ENCODE results near the gene ANKRD29.

ANKRD29 gene, protein sequence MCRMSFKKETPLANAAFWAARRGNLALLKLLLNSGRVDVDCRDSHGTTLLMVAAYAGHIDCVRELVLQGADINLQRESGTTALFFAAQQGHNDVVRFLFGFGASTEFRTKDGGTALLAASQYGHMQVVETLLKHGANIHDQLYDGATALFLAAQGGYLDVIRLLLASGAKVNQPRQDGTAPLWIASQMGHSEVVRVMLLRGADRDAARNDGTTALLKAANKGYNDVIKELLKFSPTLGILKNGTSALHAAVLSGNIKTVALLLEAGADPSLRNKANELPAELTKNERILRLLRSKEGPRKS

DNA sequence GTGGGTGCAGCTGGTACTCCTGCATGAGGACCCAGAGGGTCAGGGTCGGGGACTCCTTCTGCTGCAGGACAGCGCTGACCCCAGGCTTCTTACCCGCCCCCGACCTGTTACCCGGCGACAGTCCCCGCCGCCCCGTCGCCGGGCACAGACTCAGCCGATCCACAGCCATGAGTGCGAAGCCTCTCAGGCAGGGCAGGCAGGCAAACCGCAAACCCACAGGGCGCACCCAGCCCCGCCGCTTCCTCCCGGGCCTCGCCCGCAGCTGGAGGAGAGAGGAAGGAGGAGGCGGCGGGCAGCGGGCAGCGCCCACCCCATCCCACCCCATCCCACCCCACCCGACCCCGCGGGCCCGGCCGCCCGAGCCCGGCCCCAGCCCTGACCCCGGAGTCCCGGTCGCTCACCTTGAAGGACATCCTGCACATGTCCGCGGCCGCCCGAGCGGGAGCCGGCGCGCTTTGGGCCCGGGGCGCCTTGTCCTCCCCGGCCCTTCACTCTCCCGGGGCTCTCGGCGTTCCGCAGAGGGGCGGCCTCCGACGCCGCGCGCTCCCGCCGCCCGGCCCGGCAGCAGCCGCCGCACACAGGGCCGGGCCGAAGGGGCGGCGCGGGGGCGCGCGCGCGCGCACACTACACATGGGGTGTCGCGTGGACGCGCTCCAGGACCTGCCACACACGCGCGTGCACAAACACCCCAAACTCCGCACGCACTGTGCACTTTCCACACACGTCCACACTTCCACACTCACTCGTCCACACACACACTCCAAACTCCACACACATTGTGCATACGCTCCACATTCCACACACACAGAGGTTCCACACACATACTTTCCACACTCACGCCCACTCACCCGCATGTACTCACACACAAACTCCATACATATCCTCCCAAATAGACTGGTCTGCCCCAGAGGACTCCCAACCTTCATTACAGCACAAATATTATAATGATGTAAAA is at the start of gene ANKRD29:
Gene ANKRD29 (minus strand): TSS at position 603 of the 955 bp plus-strand sequence. CDS start 181 bp downstream, at position 422.
- peak; percentile 40 for DNase-seq

DNA sequence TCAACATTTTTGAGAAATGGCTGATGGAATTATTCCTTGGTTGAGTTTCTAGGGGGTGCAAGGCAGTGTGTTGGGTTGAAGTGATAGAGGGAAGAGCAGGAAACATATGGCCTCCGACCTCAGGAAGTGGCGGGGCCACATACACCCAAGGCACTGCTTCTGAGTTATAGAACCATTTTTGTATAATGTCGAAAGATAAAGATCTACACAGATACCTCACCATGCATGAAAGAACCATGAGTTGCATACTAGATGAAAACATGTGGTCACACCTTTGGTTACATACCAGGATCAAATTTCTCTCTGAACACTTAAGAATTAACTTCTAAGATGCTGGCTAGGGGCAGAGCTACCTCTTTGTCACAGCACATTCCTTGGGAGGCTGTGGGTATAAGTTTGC is 49.7 kb upstream of the ANKRD29 start:
- no peak for DNase-seq

DNA sequence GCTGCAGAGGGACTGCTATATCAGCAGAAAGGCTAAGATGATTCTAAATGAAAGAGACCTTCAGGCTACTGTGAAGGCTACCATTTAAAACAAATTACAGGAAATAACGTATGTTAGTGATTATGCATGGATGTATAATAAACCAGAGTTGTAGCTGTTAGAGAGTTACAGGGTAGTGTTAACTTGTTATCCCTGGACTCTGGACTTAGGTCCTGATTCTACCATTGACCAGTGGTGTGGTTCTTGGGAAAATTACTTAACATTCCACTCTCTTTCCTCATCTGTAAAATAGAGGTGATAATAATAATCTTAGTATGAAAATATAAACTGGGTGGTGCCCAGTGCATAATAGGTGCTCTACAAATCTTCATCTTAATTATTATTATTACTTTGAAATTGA is 48.7 kb upstream of the ANKRD29 start:
- DNase-seq = no peak

DNA sequence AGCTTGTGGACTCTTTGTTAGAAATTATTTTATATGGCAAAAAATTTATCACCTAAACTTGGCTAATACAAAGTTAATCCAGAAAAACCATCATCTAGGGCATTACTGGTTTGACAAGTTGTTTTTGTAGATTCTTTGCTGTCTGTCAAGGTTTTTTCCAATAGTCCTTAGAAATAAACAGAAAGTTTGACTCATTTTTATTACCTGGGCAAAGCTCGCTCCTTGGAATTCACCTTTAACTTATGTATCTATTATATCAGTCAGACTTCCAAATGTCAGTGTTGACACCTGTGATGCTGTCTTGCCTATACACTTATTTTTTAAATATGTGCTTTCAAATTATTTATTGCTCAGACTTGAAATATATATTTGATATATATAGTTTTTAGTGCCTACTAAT is 48.2 kb upstream of the ANKRD29 start:
- DNase-seq = no peak

DNA sequence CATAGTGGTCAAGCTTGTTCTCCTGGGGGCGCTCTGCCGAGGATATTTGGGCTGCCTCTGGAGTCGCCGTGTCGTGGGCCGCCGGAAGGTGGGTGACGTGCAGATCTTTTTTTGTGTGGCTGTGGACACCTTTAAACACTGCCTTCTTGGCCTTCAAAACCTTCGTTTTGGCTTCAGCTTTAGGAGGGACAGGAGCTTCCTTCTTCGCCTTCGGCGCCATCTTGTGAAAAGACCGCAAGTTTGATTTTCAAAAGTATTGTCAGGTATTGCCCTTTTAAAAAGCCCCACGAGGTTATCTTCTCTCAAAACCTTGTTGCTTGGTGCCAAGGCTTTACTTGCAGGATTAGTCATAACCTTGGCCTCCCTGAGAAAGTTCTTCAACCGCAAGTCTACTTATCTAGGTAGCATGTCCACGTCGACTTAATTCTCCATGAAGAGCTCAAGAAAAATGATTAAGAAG is 47.4 kb upstream of the ANKRD29 start:
- DNase-seq = no peak

DNA sequence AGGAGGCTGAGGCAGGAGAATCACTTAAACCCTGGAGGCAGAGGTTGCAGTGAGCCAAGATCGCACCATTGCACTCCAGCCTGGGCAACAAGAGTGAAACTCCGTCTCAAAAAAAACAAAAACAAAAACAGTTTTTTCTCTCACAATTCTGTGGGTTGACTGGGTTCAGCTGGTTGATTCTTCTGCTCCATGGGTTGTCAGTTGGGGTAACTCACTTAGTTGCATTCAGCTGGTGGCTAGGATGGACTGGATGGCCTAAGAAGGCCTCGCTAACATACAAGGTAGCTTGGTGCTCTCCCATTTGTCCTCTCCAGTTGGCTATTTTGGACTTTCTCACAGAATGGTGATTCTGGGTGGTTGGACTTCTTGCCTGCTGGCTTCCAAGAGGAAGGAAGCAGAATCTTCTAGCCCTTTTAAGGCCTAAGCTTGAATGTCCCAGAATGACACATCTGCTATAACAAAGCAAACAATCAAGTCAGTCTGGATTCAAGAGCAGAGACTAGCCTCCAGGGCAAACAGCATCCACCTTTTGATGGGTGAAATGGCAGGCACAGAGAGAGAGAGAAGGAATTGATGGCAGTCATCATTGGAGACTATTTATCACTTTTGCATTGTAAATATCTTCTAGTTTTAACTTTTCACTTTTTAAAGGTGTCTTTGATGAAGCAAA is 44.4 kb upstream of the ANKRD29 start:
- DNase-seq = no peak

DNA sequence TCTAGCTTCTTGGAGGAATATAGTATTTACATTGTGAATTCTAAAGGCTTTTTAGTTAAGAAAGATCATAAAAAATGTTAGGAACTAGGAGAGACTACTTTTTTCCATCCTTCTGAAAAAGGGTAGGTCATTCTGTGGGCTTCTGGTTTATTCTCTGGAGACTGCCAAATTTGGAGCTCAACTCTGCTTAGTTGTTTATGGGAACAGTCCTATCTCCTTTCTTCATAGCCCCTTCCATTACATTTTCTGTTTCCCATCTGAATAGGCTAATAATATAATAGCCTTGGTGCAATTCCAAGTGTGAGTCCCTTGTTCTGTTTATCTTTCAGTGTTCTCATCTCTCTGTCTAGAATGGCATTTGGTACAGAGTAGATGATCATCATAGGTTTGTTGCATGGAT is 42.1 kb upstream of the ANKRD29 start:
- no peak for DNase-seq

DNA sequence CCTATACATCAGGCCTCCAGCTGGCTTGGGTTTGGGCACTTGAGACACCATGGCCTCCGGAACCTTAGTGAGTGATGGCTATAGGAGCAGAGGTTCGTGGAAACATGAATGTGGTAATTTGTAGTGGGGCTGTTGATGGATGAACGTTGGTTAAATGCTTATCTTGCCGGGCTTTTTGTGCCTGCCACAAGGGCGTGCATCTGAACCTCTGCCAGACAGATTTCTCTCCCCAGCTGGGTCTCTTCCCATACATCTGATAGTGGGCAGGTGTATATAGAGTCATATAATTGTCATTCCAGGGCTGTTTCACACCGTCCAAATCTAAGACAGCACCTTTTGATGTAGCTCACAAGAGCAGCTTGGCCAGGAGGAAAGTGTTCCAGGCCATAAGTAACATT is 41.3 kb upstream of the ANKRD29 start:
- no peak for DNase-seq

DNA sequence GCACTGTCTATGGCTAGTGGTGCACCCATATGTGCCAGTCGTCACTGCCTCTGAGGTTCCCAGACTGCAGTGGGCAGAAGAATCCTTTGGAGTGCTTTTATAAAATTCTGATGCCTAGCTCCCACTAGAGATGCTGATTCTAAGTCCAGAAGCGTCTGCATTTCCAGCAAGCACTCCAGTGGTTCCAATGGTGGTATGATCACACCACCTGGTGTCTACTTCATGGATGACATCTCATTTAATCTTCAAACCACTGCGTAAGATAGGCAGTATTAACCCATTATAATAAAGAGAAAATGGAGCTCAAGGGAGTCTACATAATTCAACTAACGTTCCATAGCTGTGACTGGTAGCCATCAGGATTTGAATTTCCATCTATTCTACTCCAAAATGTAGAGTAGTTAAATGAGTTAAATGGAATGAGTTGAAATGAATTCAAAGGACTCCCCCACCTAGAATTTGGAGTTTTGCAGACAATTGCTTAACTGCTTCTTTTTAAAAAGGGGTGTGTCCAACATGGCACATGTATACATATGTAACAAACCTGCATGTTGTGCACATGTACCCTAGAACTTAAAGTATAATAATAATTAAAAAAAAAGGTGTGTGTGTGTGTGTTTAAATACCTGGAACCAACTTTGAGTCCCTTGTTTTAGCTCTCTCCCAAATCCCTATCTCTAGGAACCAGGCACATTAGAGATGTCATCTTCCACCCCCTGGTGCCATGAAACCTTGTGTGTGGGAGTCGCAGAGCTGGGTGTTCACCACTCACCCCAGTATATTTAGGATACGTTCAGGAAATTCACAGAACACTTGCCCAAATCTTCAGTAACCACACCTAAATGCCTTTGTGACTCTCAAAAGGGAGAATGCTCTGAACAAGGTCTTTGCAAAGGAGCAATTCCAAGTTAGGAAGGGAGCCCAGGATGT is 40.6 kb upstream of the ANKRD29 start:
- no peak for DNase-seq

DNA sequence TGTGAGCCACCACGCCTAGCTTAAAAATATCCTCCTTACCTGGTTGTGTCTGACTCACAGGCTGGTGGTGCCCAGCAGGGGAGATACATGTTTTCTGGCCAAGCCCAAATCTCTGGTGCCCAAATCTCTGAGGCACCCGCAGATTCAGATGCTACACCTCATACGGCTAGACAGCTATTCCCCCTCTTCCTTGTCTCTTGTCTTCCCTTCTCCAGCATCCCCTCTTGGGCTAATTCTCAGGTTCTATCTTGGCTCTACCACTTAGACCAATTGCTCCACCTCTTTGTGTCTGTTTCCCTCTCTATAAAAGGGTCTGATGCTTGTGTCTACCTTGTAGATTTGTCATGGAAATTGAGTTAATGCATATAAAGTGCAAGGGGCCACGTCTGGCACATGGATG is 39.9 kb upstream of the ANKRD29 start:
- DNase-seq = no peak

DNA sequence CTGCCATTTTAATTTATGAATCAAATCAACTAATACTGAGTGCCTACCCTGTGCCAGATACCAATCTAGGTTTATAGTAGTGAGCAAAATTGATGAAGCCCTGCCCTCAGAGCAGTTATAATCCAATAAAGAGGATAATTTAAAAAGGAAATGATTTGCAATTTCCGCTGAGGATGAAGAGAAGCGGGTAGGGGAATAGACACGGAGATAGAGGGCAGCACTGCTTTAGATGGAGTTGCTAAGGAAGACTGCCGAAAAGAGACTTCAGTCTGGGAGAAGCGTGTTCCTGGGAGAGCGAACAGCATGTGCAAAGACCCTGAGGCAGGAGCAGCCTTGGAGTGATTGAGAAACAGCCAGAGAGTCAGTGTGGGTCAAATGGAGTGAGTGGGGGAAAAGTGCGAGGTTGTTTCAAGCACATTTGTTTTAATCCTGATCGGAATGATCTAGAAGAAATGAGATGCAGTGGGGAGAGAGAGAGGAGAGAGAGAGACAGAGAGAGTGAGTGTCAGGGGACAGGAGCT is 38.9 kb upstream of the ANKRD29 start:
- DNase-seq = no peak

DNA sequence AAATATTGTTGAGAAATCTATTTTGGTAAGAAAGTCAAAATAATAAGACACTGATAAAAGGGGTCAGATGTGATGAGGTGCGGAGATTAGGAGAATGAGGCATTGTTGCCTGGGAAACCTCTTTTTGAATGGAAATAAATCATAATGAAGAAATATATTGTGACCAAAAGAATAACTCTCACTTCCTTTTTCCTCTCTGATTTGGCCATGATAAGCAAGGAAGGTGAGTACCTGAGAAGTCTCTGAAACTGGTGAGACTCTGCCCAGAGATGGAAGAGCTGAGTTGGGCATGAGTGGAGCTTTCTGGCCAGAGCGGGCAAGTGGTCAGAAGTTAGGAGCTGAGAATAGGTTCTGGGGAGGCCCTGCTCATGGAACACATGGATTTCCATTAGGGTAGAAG is 38.3 kb upstream of the ANKRD29 start:
- DNase-seq = no peak

DNA sequence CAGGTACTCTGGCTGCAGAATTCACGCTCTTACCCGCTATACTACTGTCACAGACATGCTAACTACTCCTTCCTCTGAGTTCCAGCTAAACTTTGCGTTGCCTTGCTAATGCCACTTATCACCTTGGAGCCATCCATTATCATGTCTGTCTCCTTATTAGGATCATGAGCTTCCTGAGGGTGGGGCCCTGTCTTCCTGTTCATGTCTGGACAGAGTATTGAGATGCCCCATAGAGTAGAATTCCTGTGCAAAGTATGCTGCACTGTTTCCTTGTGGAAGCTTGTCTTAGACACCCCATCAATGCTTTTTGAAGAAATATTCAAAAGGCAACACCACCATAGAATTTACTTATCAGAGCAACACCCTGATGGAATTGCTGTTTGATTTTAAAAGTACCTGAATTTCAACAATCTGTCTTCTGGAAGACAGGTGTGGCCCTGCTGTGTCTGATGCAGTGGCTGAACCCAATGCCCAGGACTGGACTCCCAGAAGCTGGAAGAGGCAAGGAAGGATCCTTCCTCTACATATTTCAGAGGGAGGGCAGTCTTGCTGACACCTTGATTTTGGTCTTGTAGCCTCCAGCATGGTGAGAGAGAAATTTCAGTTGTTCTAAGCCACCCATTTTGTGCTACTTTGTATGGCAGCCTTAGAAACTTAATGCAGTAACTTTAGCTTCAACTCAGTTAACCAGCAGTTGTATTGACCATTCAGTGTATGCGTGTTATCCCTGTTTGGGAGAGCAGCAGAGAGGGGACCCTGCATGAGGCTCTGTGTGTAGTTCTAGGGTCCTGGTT is 32.1 kb upstream of the ANKRD29 start:
- DNase-seq = no peak

DNA sequence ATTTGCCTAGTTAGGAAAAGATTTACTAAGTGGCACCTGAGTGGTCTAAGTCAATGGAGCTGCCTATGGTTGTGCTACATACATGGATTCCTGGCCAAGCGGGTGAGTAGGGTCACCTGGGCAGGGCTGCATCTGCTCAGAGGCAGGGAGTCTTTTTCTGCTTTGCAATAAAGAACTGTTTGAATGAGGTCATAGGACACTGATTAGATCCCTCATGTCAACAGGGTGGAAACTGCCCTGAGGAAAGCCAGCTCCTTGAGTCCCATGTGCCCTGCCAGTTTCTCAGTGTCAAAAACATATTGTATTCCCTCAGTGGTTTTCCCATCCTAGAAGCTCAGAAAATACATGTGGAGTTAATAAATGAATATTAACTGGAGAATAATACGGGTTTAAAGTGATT is 31.1 kb upstream of the ANKRD29 start:
- no peak for DNase-seq

DNA sequence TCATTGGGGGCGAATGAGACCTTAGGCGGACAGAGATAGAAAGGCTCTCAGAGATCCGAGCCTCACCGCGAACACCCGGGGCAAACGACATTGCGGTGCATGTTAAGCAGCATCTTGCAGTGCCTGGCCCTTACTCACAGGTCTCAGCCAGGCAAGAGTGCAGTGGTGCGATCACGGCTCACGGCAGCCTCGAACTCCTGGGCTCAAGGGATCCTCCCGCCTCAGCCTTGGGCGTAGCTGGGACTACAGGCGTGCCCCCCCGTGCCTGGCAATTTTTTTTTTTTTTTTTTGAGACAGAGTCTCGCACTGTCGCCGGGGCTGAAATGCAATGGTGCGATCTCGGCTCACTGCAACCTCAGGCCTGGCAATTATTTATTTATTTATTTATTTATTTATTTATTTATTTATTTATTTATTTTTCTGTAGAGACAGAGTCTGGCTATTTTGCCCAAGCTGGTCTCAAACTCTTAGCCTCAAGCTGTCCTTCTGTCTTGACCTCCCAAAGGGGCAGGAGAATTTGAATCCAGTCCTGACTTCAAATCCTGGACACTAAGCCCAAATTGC is 27.9 kb upstream of the ANKRD29 start:
- no peak for DNase-seq

DNA sequence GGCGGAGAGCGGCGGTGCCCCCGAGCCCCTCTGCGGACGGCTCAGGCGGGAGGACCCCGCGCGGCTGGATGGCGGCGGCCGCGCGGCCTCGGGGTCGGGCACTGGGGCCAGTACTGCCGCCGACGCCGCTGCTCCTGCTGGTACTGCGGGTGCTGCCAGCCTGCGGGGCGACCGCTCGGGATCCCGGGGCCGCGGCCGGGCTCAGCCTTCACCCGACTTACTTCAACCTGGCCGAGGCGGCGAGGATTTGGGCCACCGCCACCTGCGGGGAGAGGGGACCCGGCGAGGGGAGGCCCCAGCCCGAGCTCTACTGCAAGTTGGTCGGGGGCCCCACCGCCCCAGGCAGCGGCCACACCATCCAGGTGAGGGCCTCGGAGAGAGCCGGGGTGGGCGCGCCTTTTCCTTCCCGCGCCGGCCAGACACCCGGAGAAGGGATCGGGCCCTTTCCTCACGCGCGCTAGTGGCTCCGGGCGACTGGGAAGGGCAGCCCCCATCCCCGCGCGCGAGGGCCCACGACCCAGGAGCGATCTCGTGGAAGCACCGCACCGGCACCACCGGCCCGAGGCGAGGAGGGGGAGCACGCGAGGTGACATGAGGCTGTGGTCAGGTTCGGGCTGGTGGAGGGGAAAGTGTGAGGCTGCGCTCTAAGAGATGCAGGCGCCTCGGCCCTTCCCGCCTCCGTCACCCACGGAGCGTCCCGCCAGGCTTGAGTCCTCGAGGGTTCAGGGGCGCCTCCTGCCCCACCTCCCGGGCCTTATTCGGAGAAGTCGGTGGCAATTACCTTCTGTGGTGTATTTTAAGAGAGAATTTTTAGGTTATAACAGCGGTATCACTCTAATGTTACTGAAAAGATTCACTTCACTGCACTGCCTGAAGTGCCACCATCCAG is 27.1 kb upstream of the ANKRD29 start:
- no peak for DNase-seq

DNA sequence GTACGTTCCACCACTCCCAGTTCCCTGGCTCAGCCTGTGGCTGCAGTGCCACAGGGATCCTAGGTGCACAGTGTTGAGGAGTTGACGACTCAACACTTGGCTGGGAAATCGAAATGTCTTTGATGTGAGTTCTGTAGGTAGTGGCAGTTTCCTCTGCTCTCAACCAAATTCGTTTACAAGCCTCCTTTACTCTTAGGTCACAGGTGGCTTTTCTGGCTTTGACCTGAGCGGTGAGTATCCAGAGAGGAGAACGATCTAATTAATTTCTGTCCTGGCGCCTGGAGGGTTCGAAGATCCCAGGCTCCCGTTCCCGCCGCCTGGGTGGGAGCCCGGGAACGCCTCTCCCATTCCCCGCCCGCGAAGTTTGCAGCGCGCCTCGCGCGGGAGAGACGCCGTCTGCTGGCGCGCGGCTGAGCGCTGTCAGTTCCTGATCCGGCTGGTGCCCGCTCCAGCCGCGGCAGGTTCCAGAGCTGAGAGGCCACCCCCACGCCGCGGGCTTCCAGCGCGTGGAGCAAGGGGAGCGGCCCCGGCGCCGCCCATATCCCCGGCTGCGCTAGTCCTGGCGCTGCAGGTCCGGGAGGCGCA is 26.4 kb upstream of the ANKRD29 start, which contains the start of gene LAMA3:
Gene LAMA3 (plus strand): TSS at position 423 of the 585 bp plus-strand sequence. CDS start 231 bp downstream, outside the sequence.
- DNase-seq = peak; percentile 20

DNA sequence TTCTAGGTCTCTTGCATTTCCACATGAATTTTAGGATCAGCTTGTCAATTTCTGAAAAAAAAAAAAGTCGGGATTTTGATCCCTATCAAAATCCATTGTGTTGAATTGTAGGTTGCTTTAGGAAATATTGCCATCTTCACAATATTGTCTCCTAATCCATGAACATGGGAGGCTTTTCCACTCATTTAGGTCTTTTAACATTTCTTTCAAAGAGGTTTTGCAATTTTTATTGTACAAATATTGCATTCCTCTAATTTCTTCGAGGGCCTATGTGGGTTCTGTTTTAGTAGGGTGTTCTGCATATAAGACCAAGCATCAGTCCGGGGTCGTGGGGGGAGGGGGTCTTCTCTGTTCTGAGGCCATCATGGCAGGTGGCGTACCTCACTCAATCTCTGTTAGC is 25.8 kb upstream of the ANKRD29 start:
- DNase-seq = no peak

DNA sequence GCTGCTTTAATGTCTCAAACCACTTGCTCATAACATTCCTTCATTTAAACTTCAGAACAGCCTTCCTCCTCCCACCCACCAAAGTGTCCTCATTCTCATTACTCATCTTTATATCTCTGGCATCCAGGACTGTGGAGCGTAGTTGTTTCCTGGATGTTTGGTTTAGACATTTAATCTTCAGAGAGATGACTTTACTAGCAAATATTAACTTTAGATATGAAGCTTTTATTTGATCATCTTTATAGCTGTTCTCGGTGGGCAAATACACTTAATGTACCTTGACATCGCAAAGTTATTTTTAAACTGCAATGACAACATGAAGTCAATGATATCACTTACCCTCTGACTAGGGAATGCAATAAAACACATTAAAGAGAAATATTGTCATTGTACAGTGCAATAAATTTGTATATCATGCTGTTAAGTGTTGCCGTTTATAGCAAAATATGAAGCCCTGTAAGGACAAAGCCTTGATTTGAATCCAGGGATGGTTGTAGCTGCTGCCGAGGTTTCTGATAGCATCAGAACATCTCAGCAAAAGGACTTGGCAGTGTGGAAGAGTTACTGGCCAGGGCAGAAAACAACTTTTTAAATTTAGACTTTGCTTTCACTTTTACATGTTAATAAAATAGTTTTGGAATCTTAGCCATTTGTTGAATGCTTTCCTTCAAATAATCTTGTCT is 21.9 kb upstream of the ANKRD29 start:
- no peak for DNase-seq
